ENCODE results near the gene FREY1.

Gene FREY1

DNA sequence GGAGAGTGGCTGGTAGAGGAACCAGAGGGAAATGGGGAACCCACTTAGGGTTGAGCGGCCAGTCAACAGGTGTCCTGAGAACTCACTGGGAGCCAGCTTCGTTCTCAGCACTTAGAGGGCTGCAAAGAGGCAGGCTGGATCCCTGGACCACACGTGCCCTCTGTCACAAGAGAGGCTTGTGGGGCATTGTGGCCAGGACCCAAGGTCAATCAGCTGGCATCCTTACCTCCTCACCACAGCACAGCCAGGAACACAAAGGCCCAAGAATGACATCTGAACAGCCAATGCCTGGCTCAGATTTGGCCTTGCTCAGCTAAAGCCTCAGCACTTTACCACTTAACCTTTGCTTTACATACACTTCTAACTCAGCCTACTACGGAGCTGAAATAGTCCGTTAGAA is 14.2 kb downstream of the FREY1 start:
- DNase-seq, result no peak

DNA sequence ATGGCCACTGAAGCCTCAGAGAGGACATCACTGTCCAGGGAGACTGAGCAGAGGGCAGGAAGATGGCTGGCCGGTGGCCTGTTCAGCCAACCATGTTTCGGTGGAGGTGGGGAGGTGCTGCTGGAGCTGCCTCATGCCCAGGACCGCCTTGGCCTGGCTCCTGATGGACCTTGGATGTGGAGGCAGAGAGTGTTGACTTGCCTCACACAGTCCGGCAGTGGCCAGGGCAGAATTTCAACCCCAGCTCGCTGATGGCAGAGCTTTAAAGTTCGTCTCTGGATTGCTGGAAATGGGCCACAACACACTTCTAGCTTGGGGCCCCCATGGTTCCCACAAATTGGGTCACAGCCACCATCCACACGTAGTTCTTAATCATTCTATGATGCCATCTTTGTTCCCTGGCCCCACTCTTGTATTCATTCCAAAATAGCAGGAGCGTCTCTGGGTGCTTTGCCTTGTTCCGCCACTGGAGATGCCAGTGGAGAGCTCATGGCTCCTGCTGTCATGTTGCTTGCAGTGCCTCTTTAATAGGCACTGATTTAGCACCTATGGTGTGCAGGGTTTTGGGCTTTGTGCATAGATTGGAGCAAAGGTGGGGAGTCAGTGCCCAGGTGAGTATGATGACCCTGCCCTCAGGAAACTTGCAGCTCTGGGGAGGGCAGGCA is 16.1 kb downstream of the FREY1 start:
- DNase-seq, result no peak

DNA sequence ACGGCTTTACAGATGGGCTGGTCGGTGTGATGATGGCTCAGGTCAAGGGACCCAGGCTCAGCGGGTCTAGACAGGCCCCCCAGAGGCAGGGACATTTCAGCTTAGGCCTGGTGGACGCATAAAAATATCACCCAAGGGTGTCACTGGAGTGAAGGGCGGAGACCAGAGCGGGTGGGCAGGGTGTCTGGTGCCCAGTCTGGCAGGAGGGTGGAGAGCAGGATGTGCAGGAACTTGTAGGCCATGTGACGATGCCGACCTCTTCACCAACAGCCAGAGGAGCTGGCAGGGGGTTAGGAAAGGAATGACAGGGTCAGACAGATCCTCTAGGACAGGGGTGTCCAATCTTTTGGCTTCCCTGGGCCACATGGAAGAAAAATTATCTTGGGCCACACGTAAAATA is 17.1 kb downstream of the FREY1 start:
- no peak for DNase-seq

DNA sequence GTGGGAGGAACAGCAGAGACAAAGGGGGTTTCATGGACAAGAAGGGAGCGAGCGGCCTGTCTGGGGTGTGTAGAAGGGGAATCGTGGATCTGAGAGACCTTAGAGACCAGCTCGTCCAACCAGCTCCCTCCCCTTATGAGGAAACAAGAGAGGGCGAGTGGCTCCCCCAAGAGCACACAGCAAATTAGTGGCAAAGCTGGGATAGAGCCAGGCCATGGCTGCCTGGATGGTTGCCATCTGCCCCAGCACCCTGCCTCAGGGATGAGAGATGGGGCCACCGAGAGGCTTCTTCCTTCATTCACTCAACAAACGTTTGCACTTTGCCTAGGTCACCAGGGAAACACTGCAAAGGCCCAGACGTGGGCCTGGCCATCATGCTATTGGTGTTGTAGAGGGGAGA is 17.5 kb downstream of the FREY1 start:
- DNase-seq, result no peak

DNA sequence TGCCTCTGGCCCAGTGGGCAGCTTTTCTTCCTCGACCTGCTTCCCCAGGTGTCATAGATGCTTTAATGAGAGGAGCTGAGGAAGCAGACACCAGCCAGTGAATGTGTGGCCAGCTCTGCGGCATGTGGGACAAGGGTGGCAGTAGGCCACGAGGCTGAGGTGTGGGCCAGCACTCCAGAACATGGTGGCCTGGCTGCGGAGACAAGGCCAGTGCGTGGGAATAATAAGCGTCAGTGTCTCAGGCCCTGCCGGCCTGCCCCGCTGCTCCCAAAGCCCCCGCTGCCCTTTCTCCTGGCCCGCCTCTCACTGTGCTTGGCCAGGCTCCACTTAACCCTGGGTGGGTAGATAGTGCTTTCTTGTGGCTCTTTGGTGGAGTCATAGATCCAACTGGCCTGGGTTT is 19.5 kb downstream of the FREY1 start:
- no peak for DNase-seq

DNA sequence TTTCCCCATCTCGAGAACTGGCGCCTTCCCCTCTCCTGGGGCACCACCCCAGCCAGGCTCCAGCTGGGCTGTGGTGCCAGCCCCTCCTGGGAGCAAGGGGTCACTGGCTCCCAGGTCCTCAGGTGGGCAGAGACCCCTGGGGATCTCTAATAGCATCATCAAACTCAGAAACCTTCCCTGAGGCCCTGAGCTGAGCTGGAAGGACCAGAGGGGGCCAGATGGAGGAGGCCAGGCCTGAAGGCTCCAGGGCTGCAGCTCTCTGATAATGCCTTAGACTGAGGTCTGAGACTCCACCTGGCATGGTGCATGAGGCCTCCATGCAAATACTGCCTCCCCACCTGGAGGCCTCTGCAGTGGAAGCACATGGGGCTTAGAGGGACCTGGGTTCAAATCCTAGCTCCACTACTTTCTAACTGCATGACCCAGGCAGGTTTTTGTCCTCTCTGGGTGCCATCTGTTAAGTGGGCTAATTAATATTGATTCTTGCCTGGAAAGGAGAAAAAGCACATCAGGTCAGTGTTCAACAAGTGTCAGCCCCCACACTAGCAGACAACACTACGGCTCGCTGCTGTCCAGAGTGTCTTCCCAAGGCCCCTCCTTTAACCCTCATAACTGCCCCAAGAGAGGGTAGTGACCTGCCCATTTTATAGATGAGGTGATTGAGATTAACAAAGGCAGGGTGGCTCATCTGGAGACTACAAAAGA is 20.1 kb downstream of the FREY1 start:
- DNase-seq, result no peak

DNA sequence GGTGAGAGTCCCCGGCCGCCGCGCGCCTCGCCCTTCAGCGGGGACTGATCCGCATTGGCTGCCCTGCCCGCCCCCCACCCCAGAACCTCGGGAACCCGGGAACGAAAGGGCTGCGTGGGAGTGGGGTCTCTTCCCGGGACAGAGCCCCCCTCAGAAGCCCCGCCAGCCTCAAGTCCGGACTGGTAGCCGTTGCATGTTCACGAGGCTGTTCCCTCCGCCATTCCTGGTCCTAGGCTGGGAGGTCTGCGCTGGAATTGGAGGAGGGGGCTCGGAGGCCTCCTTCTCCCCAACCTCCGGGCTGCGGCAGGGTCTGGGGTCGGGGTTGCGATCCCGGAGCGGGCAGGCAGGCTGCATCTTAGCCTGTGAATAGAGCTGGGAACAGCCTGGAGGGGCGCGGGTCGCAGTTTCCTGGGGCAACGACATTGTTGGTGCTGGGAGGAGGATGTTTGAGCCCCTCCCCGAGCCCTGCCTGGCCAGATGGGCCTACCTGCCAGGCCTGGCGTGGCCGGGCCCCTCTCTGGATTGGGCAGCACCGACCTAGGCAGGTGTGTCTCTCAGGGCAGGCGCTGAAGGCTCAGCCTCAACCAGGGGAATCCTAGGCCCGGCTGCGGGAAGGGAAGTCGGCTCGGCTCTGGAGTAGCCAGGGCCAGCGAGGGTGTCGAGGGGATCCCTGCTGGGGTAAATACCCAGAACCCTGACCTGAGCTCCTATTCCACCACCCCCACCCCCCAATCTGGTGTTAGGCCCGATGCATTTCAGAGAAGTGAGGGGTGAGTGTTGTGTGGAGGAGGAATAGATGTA is 20.9 kb downstream of the FREY1 start:
- DNase-seq, result no peak

DNA sequence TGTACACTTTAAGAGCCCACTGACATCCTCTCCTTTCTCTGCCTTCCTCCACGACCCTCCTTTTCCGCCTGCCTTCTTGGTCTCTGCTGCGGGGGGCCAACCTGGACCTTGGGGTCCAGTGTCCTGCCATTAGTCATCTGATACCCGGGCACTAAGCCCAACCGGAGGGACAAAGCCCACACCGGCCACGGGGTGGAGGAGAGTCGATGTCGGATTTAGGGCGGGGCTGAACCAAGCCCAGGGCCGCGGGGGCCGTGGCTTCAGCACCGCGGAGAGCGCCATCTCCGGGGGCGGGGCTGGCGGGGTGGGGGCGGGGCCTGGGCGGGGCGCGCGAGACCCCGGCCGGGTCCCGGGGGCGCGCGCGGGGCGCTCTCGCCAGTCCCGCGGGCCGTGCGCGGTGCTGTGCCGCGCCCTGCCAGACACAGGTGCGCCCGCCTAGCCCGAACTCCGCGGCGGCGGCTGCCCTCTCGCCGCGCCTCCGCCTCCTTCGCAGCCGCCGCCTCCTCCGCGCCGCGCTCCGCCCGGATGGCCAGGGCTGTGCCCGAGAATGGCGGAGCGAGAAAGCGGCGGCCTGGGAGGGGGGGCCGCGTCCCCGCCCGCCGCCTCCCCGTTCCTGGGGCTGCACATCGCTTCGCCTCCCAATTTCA is 21.7 kb downstream of the FREY1 start, which contains the start of gene MAPK8IP1:
Gene MAPK8IP1 (plus strand): TSS at position 378 of the 647 bp plus-strand sequence. CDS start 170 bp downstream, at position 548.
- DNase-seq, result peak; percentile 9 to 24 (median 17)

DNA sequence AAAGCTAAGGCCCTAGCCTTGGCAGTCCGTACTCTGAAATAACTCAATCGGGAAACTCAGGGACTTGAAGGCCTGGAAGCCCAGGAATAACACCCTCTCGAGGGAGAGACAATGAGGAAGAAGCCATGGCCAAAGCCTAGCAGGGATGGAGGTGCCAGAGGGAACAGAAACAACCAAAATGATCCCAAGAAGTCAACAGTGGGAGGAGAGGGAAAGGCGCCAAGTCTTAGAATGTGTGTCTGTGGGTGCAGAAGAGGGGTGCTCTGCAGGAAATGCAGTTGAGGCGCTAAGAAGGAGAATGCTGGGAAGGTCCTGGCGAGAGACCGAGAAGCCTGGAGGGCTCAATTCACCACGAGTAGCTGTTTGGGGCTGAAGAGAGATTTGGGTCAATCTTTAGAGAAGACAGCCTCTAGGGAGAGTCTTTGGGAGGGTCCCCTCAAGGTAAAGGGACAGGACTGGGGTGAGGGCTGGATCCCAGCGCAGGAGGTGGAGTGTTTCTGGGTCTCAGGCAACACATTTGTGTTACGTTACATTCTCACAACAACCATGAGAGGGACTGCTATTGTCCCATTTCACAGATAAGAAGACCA is 22.4 kb downstream of the FREY1 start:
- no peak for DNase-seq

DNA sequence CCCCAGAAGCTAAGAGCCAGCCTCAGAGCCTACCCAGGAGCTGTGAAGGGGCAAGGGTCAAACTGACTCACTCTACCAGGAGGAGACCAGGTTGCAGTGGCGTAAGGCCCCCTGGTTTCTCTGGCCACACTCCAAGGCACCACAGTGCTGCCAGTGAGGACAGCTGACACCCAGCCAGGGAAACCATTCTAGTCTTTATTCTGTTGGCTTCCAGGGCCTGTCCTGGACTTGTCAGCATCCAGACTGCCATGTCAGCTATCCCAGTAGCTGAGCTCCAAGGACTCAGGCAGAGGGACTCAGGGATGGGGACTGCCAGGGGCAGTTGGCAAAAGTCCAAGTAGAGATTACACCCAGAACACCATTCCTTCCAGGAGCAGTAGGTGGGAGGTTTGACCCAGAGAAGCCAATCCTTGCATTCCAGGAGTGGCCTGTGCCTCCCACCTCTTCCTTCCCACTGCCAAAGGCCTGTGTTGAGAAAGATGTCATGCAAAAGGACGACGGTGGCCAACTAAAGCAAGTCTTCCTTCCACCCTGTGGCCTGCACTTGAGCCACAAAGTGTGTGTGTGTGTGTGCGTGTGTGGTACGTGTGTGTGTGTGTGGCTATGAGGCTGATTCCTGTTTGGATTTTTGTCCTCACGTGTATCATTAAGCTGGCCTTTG is 25.2 kb downstream of the FREY1 start:
- DNase-seq, result no peak

DNA sequence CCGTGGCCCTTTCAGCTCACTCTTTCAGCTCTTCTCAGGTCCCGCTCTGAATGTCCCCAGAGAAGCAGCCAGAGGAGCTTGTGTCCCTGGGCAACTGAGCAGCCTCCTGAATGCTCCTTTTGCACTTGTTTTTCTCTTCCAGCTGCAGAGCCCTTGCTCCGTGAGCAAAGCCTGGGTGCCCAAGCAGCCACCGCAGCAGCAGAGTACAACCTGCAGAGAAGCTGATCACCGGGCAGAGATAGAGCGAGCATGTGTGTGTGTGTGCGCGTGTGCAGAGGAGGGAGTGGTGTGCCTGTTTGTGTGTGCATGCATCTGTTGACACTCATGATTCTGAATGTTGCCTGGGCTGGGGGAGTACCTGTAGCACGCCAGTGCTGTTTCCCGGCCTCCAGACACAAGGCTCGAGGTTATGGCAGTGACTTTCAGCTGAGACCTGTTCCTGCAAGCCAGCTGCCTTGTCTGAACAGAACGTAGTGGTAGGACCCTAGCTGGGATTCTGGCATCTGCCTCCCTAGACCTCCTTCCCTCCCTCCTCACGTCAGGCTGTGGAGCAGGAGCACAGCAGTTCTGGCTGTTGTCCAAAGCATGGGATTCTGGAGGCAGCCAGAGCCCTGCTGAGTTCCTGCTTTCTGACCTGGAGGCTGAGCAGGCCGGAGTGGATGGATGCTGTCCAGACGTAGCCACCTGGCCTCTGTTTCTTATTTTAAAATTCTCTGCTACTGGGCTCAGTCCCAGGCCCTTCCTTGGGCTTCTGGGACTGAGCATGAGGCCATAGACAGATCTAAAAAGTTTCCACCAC is 26.1 kb downstream of the FREY1 start:
- no peak for DNase-seq

DNA sequence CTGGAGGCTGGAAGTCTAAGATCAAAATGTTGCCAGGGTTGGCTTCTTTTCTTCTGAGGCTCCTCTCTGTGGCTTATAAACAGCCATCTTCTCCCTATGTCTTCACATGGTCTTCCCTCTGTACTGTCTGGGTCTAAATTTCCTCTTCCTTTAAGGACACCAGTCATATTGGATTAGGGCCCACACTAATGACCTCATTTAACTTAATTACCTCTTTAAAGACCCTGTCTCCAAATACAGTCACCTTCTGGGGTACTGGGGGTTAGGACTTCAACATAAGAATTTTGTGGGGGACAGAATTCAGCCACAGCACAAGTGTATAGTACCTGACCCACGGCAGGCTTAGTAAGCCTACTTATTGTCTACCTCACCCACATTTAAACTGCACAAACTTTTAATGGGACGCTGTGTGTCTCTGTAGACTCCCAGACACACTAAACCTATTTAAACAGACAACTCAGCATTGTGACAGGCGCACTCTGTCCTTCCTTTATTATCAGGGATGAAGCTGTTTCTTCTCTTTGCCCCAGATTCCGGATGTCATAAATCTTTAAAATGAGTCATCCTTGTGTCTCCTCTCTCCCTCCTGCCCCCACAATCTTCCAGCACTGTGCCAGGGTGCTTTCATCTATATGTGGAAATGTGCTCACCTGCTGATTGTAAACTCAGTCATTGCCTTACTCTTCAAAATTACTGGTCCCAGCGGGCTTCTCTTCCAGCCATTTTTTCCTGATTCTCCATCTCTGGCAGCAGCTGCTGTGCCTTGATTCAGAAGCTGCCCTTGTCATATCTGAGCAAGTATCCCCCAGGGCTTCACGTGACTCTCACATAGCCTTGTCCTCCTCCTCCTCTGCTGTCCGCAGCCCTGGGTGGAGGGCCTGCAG is 27.0 kb downstream of the FREY1 start:
- no peak for DNase-seq

DNA sequence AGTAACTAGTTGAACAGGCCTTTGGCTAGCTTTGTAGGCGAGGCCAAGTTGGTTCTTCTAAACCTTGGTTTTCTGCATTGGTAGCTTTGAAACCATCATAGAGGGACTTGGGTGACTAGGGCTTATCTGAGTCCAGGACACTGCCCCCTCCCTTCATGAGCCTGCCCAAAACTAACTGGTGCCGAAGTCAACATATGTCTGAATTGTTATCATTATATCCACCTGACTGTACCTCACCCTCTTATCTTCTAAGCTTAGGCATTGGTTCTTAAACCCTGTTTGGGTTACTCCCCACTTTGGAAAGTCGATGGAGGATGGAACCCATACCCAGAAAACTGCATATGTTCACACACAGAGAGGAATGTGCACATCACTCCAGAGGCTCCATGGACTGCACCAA is 29.2 kb downstream of the FREY1 start:
- DNase-seq, result no peak

DNA sequence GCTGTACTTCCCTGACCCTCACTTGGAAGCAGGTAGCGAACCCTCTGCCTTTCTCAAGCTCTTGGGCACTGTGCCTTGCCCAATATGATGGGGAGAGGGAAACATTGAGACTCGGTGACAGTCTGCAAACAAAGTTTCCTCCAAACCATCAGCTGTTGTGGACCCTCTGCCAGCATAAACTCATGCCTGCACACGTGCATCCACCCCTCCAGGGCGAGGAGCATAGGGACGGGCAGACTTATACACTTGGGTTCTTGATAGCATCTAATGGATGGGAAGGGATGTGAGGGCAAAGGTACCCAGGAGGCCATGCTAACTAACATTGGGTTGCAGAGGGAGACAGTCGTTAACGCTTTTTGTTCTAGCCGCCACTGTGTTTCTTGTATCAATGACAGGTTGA is 29.9 kb downstream of the FREY1 start:
- DNase-seq, result no peak

DNA sequence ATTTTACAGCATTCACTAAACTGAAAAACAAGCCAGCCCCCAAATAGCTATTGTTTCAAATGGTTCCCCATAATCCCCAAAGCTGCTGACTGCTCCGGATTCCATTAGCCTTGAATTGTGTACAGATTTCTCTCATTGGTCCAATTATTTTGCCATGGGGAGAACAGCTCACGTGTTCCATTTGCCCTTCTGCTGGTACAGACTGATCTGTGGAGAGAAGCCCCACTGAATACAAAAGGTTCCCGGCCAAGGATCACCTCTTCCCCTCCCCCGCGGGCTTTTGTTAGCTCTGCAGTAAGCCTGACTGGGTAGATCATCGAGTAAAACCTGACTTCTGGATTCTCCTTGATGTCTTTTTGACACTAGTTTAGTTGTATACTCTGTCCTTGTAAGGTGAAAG is 30.7 kb downstream of the FREY1 start:
- DNase-seq, result no peak

DNA sequence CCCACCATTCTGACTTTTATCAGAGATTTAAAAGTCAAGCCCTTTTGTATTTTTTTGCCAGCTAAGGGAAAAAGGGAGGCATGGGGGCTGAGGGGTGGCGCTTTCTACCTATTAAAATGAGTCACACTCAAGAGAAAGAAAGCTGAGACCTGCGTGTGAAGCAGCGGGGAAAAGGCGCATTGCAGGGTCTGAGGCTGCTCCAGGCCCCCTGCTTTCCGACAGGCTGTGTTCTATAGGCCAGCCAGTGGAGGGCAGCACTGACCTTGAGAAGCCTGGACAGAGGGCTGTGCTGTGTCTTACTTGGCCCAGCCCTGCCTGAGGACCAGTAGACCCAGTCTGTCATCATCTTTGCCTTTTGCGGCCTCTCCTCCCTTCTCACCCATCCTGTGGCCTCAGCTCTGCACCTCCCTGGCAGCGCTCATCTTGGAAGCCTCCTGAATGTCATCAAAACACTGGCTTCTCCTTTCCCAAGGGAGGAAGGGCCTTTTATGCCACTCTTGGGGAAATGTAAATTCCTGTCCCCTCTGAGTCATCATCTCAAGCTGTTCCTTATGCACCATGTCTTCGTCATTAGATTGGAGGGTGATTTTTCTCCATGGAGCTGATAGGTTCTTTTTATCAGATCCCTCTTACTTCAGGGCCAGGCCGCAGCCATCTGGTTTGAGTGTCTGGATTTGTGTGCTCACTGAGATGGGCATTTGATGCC is 34.3 kb downstream of the FREY1 start:
- peak in 2 of 4 experiments; percentile 4 to 7 for DNase-seq

DNA sequence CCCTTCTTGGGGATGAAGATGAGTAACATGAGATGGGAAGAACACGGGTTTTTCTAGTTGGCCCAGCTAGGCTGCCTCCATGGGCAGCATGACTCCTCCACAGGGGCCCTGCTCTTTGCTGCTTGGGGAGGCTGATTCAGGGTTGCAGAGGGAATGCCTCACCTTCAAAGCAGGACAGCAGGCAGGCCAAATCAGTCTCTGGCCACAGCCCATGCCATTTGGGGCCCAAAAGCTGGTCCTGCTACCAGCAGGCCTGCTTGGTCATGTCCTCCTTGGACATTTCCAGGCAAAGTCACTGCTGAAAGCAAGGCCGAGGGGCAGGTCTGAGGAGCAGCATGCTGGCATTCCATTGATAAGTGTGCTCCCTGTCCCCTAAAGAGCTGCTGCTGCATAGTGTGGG is 35.4 kb downstream of the FREY1 start:
- DNase-seq, result no peak

DNA sequence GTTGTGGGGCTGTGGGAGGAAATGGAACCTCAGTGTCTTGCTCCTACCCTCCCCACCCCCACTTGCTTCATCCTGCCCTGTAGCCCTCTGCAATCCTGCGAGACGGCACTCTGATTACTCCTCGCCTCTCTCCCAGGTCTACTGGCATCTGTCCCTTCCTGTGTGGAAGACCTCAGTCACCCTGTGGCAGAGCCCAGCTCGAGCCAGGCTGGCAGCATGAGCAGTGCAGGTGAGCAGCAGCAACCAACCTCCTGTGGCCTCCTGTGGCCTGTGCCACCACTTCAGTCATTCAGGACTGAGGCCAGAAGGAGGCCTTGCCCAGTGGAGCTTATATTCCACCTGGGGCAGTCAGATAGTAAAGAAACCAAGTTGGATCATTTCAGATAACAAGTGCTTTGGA is 36.4 kb downstream of the FREY1 start:
- DNase-seq, result no peak

DNA sequence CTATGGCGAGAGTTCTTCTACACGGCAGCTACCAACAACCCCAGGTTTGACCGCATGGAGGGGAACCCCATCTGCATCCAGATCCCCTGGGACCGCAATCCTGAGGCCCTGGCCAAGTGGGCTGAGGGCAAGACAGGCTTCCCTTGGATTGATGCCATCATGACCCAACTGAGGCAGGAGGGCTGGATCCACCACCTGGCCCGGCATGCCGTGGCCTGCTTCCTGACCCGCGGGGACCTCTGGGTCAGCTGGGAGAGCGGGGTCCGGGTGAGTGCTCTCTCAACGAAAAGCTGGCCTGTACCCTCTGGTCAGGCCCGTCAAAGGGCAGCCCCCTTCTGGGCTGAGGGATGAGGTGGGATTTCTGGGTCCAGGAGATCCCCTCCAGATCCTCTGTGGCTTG is 37.5 kb downstream of the FREY1 start:
- DNase-seq, result no peak

DNA sequence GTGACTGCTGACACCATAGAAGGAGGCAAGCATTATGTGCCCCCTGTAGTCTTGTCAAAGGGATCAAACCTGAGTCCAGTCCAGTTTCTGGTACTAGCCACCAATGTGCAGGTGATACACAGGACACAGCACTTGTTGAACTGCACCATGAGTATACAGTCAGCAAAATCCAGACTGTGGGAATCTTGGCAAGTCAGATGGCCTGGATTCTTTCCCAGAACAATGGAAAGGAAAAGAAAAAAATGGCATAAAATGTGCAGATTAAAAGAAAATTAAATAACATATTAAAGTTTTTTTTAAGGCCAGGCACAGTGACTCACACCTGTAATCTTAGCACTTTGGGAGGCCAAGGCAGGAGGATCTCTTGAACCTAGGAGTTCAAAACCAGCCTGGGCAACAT is 43.0 kb downstream of the FREY1 start:
- no peak for DNase-seq
